Activated naive CD8-positive, alpha-beta T cell treated with anti-CD3 and anti-CD28 coated beads, Interleukin-2, amount 50 U/mL, for 16 hours (primary cell): ENCODE data around the gene PDXDC1.
A peak's percentile ranks its signal among the peaks of the same experiment; 100 is the strongest.
"Not testable (repeated sequence)": the region's sequence is repeated elsewhere in the genome, so short reads cannot be mapped to it uniquely, and the experiment has no call there.

Experiments
- DNase-seq: peaks from one replicate; pipeline ENCODE4 v3.0.0-alpha.2; 2020; ENCODE audit warnings: low read depth, low spot score

Gene PDXDC1

GRCh38 chr16:14974656-14975417, at the start of gene PDXDC1:
Gene PDXDC1 (plus strand): TSS chr16:14975026. CDS start chr16:14975200, 174 bp downstream.
- DNase-seq = peak; percentile 97

- not testable (repeated sequence) for DNase-seq
These were observed 46.6 kb upstream of the PDXDC1 start for GRCh38 chr16:14928064-14928714.

GRCh38 chr16:14929176-14929575, 45.6 kb upstream of the PDXDC1 start:
- not testable (repeated sequence) for DNase-seq

- DNase-seq = not testable (repeated sequence)
These were observed 44.6 kb upstream of the PDXDC1 start for GRCh38 chr16:14930246-14930645.

- DNase-seq = not testable (repeated sequence)
These were observed 43.9 kb upstream of the PDXDC1 start for GRCh38 chr16:14930971-14931370.

GRCh38 chr16:14932581-14933375, 42.0 kb upstream of the PDXDC1 start:
- DNase-seq = not testable (repeated sequence)

GRCh38 chr16:14937143-14937542, 37.7 kb upstream of the PDXDC1 start, which contains the start of gene NPIPA1:
Gene NPIPA1 (plus strand): TSS chr16:14937443. CDS start chr16:14937443, 0 bp downstream.
- DNase-seq = not testable (repeated sequence)

GRCh38 chr16:14937994-14938393, 36.8 kb upstream of the PDXDC1 start:
- not testable (repeated sequence) for DNase-seq

- DNase-seq = not testable (repeated sequence)
These were observed 32.1 kb upstream of the PDXDC1 start for GRCh38 chr16:14942686-14943085.

- no peak for DNase-seq
These were observed 19.1 kb upstream of the PDXDC1 start for GRCh38 chr16:14955546-14956231.

- DNase-seq = no peak
These were observed 17.1 kb upstream of the PDXDC1 start for GRCh38 chr16:14957576-14958322.

GRCh38 chr16:14958323-14958600, 16.6 kb upstream of the PDXDC1 start:
- DNase-seq = no peak

- no peak for DNase-seq
These were observed 15.9 kb upstream of the PDXDC1 start for GRCh38 chr16:14958970-14959369.

GRCh38 chr16:14961405-14962186, 13.2 kb upstream of the PDXDC1 start:
- DNase-seq = no peak

- no peak for DNase-seq
These were observed 11.3 kb upstream of the PDXDC1 start for GRCh38 chr16:14963281-14964173.

GRCh38 chr16:14965328-14965727, 9.5 kb upstream of the PDXDC1 start:
- DNase-seq = no peak

GRCh38 chr16:14969795-14970194, 5.0 kb upstream of the PDXDC1 start:
- not testable (repeated sequence) for DNase-seq

GRCh38 chr16:14971621-14972228, 3.1 kb upstream of the PDXDC1 start:
- DNase-seq = not testable (repeated sequence)
